Measurements from ENCODE around the gene PIEZO2. TPM values are rescaled to one million over a fixed set of nuclear protein-coding genes. Genes with fewer than 3 reads are reported as not detected.

Gene PIEZO2
- total RNA-seq, 1 donor from 2014 or later = 50.1 TPM

GRCh38 chr18:10726198-10727068 lies 422.9 kb downstream of the PIEZO2 start:
- H3K36me3 Mint-ChIP-seq (ENCODE audit: unreplicated experiment) = peaks cover 14% of the 10 kb centered on the region
- H3K4me3 Mint-ChIP-seq (ENCODE audit: unreplicated experiment) = no peak overlapping the region
- no peak for TF ChIP-seq CTCF (IDR thresholded peaks at IDR 0.05; ENCODE audit: partially characterized antibody, unreplicated experiment)
- no peak for DNase-seq
- peaks cover 10% of the 10 kb centered on the region for H3K9me3 Mint-ChIP-seq (ENCODE audit: unreplicated experiment)
- no peaks in the 10 kb centered on the region for H3K4me1 Mint-ChIP-seq (ENCODE audit: low read depth, unreplicated experiment)
- no peak overlapping the region for H3K27ac Mint-ChIP-seq (ENCODE audit: unreplicated experiment)
- peaks cover 9% of the 10 kb centered on the region for H3K27me3 Mint-ChIP-seq (ENCODE audit: unreplicated experiment)

- H3K27ac Mint-ChIP-seq (ENCODE audit: unreplicated experiment) = no peak overlapping the region
These were observed 424.7 kb downstream of the PIEZO2 start for GRCh38 chr18:10724666-10725065.

GRCh38 chr18:10723496-10723895 lies 425.9 kb downstream of the PIEZO2 start:
- H3K27me3 Mint-ChIP-seq (ENCODE audit: unreplicated experiment) = peaks cover 9% of the 10 kb centered on the region
- H3K4me3 Mint-ChIP-seq (ENCODE audit: unreplicated experiment) = no peak overlapping the region
- no peaks in the 10 kb centered on the region for H3K4me1 Mint-ChIP-seq (ENCODE audit: low read depth, unreplicated experiment)
- DNase-seq = no peak
- no peak overlapping the region for H3K27ac Mint-ChIP-seq (ENCODE audit: unreplicated experiment)
- peaks cover 16% of the 10 kb centered on the region for H3K36me3 Mint-ChIP-seq (ENCODE audit: unreplicated experiment)
- no peak for TF ChIP-seq CTCF (IDR thresholded peaks at IDR 0.05; ENCODE audit: partially characterized antibody, unreplicated experiment)
- H3K9me3 Mint-ChIP-seq (ENCODE audit: unreplicated experiment) = peaks cover 10% of the 10 kb centered on the region

More at GRCh38 chr18:10724666-10725065, 424.7 kb downstream of the PIEZO2 start:
- Mint-ChIP-seq H3K36me3 (ENCODE audit: unreplicated experiment) (peaks cover 16% of the 10 kb centered on the region), H3K9me3 (ENCODE audit: unreplicated experiment) (peaks cover 10% of the 10 kb centered on the region), H3K4me3 (ENCODE audit: unreplicated experiment) (no peak overlapping the region), H3K27me3 (ENCODE audit: unreplicated experiment) (peaks cover 9% of the 10 kb centered on the region), H3K4me1 (ENCODE audit: low read depth, unreplicated experiment) (no peaks in the 10 kb centered on the region)
- no peak for TF ChIP-seq CTCF (IDR thresholded peaks at IDR 0.05; ENCODE audit: partially characterized antibody, unreplicated experiment)
- no peak for DNase-seq

- Mint-ChIP-seq H3K4me1 (ENCODE audit: low read depth, unreplicated experiment) (no peaks in the 10 kb centered on the region), H3K36me3 (ENCODE audit: unreplicated experiment) (peaks cover 9% of the 10 kb centered on the region), H3K4me3 (ENCODE audit: unreplicated experiment) (no peak overlapping the region), H3K9me3 (ENCODE audit: unreplicated experiment) (peaks cover 6% of the 10 kb centered on the region), H3K27me3 (ENCODE audit: unreplicated experiment) (peaks cover 5% of the 10 kb centered on the region), H3K27ac (ENCODE audit: unreplicated experiment) (no peak overlapping the region)
- no peak for DNase-seq
- no peak for TF ChIP-seq CTCF (IDR thresholded peaks at IDR 0.05; ENCODE audit: partially characterized antibody, unreplicated experiment)
These were observed 430.6 kb downstream of the PIEZO2 start for GRCh38 chr18:10718809-10719208.

GRCh38 chr18:10715791-10716190 lies 433.6 kb downstream of the PIEZO2 start:
- Mint-ChIP-seq H3K9me3 (ENCODE audit: unreplicated experiment) (no peaks in the 10 kb centered on the region), H3K27me3 (ENCODE audit: unreplicated experiment) (no peaks in the 10 kb centered on the region), H3K27ac (ENCODE audit: unreplicated experiment) (no peak overlapping the region), H3K36me3 (ENCODE audit: unreplicated experiment) (no peaks in the 10 kb centered on the region), H3K4me3 (ENCODE audit: unreplicated experiment) (no peak overlapping the region), H3K4me1 (ENCODE audit: low read depth, unreplicated experiment) (no peaks in the 10 kb centered on the region)
- TF ChIP-seq CTCF (IDR thresholded peaks at IDR 0.05; ENCODE audit: partially characterized antibody, unreplicated experiment) = no peak
- no peak for DNase-seq

Data from glutamatergic neuron (in vitro differentiated cells).